Spleen (tissue), 13 donors: Measurements from ENCODE around the gene RPE65. TPM values are rescaled to one million over a fixed set of nuclear protein-coding genes. Genes with fewer than 3 reads are reported as not detected.
A peak's percentile ranks its signal among the peaks of the same experiment; 100 is the strongest.

Source experiments
- DNase-seq: peaks from one replicate; pipeline ENCODE4 v3.0.0-alpha.2; 2020
- H3K27ac ChIP-seq, 8 donors: fragments of 200-600 bp; sonication (generic) in 7 of 8; 1 replicate in 4 of 8; 2 replicates in 4 of 8; pipeline versions ENCODE4 v1.5.0 to v1.8.0; 2016 to 2021; ENCODE audit warnings: inconsistent platforms in 4 of 8, mild to moderate bottlenecking in 4 of 8, moderate library complexity in 1 of 8
- H3K27me3 ChIP-seq, 7 donors: fragments of 200-600 bp; sonication (generic) in 6 of 7; replicated peaks in 1 of 7; 1 replicate in 4 of 7; 2 replicates in 3 of 7; pipeline versions ENCODE4 v1.5.0 to v1.8.0; 2016 to 2021; ENCODE audit warnings: inconsistent platforms in 3 of 7, mild to moderate bottlenecking in 1 of 7
- H3K36me3 ChIP-seq, 6 donors: fragments of 200-600 bp; sonication (generic) in 5 of 6; 1 replicate in 4 of 6; 2 replicates in 2 of 6; pipeline versions ENCODE4 v1.5.0 to v1.8.0; 2016 to 2021; ENCODE audit warnings: inconsistent platforms in 2 of 6
- H3K4me1 ChIP-seq, 6 donors: fragments of 200-600 bp; sonication (generic) in 5 of 6; 1 replicate in 3 of 6; 2 replicates in 3 of 6; pipeline versions ENCODE4 v1.5.0 to v1.8.0; 2016 to 2021; ENCODE audit warnings: inconsistent platforms in 3 of 6
- H3K4me3 ChIP-seq, 8 donors: fragments of 200-600 bp; sonication (generic) in 7 of 8; 1 replicate in 4 of 8; 2 replicates in 4 of 8; pipeline versions ENCODE4 v1.5.0 to v1.8.0; 2016 to 2021; ENCODE audit warnings: inconsistent platforms in 4 of 8, mild to moderate bottlenecking in 4 of 8, moderate library complexity in 2 of 8
- H3K9me3 ChIP-seq, 8 donors: fragments of 200-600 bp; sonication (generic) in 7 of 8; 1 replicate in 4 of 8; 2 replicates in 4 of 8; pipeline versions ENCODE4 v1.5.0 to v1.8.0; 2016 to 2021; ENCODE audit warnings: inconsistent platforms in 4 of 8
- POLR2A ChIP-seq, 3 donors: fragments of 450-650 bp; IDR thresholded peaks; one replicate each; pipeline ENCODE4 v1.5.1; 2017; ENCODE audit warnings: antibody characterized with exemption in 3 of 3, mild to moderate bottlenecking in 1 of 3
- POLR2AphosphoS5 ChIP-seq, 3 donors: sonication (generic); formaldehyde crosslinking; IDR thresholded peaks; one replicate each; pipeline ENCODE4 v1.5.1; 2017; ENCODE audit warnings: antibody characterized with exemption in 3 of 3
- WGBS, 5 donors: extraction: QIAGEN DNeasy Blood & Tissue Kit in 3 of 5; methylation state at CpG; one replicate each; pipeline versions ENCODE4 v1.1.5 to v1.1.7; 2013 to 2018; 5-methylcytosine and 5-hydroxymethylcytosine counted together
- intact Hi-C: fragments of 100-400 bp; cut with DNase I; formaldehyde crosslinking; loops from one replicate; pipeline ENCODE4 v1.15.0; 2023; ENCODE audit warnings: low total_unique reads
- long read RNA-seq, 2 donors: transcript quantifications; one replicate each; lab custom pipeline, GENCODE V29; 2026
- polyA plus RNA-seq, 3 donors: library from polyadenylated mRNA; stranded (reverse); fragments of 200-250 nt; gene quantifications; one replicate each; pipeline ENCODE4 v1.2.1, GENCODE V29; 2013
- total RNA-seq, 7 donors: library from RNA; depleted of rRNA in 3 of 7; stranded (reverse); fragments of >200 nt in 3 of 7; fragmentation: NEBNext Ultra II Directional in 4 of 7; extraction: Animal tissue kit (Norgen Biotek cat#: 25700) in 4 of 7; gene quantifications; one replicate each; pipeline versions ENCODE4 v1.1.0 to v1.2.1, GENCODE V29; 2016 to 2021
- TF ChIP-seq, protein P1 (sequence below), 11 experiments: fragments of 200-600 bp in 7 of 11; fragments of 450-650 bp in 4 of 11; sonication (generic) in 4 of 11; IDR thresholded peaks in 8 of 11; conservative IDR thresholded peaks in 3 of 11; 1 replicate in 7 of 11; 2 replicates in 4 of 11; pipeline versions ENCODE4 v1.4.0 to v1.8.0; 2016 to 2021; ENCODE audit warnings: antibody characterized with exemption in 11 of 11, inconsistent platforms in 4 of 11, mild to moderate bottlenecking in 1 of 11
- donor health status: healthy with polysubstance abuse.
- donor health status: DM: no; HTN: no; CAD: no; lungs with moderate emphysema.
- donor health status: DM: no; HTN: no; CAD: no.
- donor health status: Bipolar disorder and iron deficiency.
- donor health status: healthy.
- donor health status: DM: no; HTN: no; CAD: no.
- donor health status: DM: yes; HTN: yes; CAD: no.

Gene RPE65
- under 1 TPM in 2 of 7 donors, not detected in 5; 0.10 to 0.40 TPM for total RNA-seq
- under 1 TPM in 1 of 3 donors, not detected in 2; 0.08 TPM for polyA plus RNA-seq
- long read RNA-seq, donor 1: 0 reads
- long read RNA-seq, donor 2: 0 reads

DNA sequence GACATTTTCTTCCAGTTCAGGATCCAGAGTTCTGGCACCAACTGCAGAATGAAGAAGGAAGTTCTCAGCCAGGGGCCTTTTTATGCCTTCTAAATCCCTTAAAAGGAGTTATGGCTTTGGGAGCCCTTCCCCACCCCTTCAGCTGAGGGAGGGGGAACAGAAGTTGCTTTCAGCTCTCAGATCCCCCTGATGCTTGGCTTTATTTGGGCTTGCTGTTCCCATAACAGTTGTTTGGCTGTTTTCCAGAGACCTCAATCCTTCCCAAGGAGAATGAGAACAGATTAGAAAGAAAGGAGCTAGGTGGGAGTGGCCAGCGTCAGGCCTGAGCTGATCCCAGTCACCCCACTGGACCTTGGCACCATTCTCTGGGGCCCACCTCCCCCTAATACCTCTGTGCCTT, at the start of gene RPE65:
TSS of gene RPE65 (minus strand) at position 54 of the 400 bp plus-strand sequence. CDS start at position 5, 49 bp downstream.
- H3K27me3 ChIP-seq: no peaks in the 10 kb centered on the region
- TF ChIP-seq, protein P1, sequence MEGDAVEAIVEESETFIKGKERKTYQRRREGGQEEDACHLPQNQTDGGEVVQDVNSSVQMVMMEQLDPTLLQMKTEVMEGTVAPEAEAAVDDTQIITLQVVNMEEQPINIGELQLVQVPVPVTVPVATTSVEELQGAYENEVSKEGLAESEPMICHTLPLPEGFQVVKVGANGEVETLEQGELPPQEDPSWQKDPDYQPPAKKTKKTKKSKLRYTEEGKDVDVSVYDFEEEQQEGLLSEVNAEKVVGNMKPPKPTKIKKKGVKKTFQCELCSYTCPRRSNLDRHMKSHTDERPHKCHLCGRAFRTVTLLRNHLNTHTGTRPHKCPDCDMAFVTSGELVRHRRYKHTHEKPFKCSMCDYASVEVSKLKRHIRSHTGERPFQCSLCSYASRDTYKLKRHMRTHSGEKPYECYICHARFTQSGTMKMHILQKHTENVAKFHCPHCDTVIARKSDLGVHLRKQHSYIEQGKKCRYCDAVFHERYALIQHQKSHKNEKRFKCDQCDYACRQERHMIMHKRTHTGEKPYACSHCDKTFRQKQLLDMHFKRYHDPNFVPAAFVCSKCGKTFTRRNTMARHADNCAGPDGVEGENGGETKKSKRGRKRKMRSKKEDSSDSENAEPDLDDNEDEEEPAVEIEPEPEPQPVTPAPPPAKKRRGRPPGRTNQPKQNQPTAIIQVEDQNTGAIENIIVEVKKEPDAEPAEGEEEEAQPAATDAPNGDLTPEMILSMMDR (IDR thresholded peaks at IDR 0.05 in 8 of 11, conservative IDR thresholded peaks at IDR 0.05 in 3 of 11): no peak
- TF ChIP-seq POLR2A (IDR thresholded peaks at IDR 0.05) (no peak), POLR2AphosphoS5 (IDR thresholded peaks at IDR 0.05) (no peak)
- DNase-seq: no peak
- H3K4me3 ChIP-seq: no peak within 1 kb of the TSS
- no peak within 1 kb of the TSS for H3K27ac ChIP-seq
- WGBS, 5 donors: 74 to 89% (median 75%) methylated on average over 1 of the region's 1 CpG
- intact Hi-C loops: no loop called here
- H3K36me3 ChIP-seq: no peaks in the 10 kb centered on the region
- H3K4me1 ChIP-seq: peaks cover 0 to 4% (median 0%) of the 10 kb centered on the region in 6 donors
- H3K9me3 ChIP-seq: no peaks in the 10 kb centered on the region

DNA sequence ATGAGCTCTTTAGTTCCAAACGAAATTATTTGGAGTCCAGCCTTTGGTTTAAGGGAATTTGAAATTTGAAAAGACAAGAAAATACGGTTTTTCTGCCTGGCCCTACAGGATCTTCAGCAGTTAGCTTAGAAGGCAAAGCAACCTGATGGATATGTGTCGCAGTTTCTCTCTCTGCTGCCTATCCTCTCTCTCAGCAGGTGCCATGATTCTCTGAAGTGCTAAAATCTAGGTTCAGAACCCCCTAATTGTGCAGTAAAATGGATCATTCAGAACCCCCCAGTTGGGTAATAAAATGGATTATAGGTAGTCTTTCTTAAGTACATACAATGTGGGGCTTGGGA, 47.6 kb upstream of the RPE65 start:
- WGBS, 5 donors: 5 to 16% (median 7%) methylated on average over 2 to 3 of the region's 3 CpGs
- peaks cover 0 to 30% (median 20%) of the 10 kb centered on the region in 6 donors for H3K4me1 ChIP-seq
- no peak for DNase-seq
- H3K27ac ChIP-seq: peak overlapping the region in 3 of 8 donors; percentile 6 to 53 (median 43)
- TF ChIP-seq, protein P1 (IDR thresholded peaks at IDR 0.05 in 8 of 11, conservative IDR thresholded peaks at IDR 0.05 in 3 of 11): no peak
- TF ChIP-seq POLR2AphosphoS5 (IDR thresholded peaks at IDR 0.05) (no peak), POLR2A (IDR thresholded peaks at IDR 0.05) (no peak)
- H3K4me3 ChIP-seq: peak overlapping the region; percentile 54 to 79 (median 64)
- no peaks in the 10 kb centered on the region for H3K36me3 ChIP-seq
- intact Hi-C loops: no loop called here
- peaks cover 0 to 16% (median 0%) of the 10 kb centered on the region in 7 donors for H3K27me3 ChIP-seq
- H3K9me3 ChIP-seq: peaks cover 0 to 4% (median 0%) of the 10 kb centered on the region in 8 donors

DNA sequence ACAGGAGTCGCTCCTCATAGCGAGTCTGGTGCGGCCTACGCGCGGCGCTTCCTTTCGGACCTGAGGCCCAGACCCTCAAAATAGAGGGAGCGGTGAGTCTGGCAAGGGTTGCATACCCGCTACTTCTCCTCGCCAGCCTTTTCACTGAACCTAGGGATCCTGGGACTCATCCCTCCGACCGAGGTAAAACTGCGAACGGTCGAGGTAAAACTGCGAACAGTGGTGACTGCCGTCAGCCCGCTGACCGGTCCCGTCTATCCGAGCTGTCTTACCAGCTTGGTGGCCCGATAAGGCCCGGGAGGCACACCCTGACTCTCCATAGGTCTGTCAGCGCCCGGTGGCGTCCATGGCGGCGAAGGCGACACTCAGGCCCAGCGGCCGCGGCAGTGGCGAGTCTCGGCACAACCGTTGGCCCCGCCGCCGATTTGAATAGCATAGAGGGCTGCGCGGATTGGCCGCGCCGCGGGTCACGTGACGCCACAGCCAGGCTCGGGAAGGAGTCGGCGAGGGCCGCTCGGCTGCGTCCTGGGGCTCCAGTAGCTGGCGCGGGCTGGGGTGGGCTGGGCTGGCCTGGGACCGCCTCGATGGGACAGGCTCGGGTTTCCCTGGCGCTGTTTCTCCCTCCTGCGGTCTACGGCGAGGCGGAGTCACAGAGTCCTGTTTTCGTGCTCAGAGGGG, 47.1 kb upstream of the RPE65 start, which contains the start of gene DEPDC1:
TSS of gene DEPDC1 (minus strand) at position 403 of the 678 bp plus-strand sequence. CDS start at position 320, 83 bp downstream.
- Histone ChIP-seq H3K9me3 (no peaks in the 10 kb centered on the region), H3K27me3 (peaks cover 0 to 16% (median 0%) of the 10 kb centered on the region in 7 donors), H3K4me1 (peaks cover 0 to 30% (median 20%) of the 10 kb centered on the region in 6 donors), H3K27ac (peak within 1 kb of the TSS in 3 of 8 donors; percentile 6 to 53 (median 43)), H3K36me3 (no peaks in the 10 kb centered on the region), H3K4me3 (peak within 1 kb of the TSS; percentile 54 to 79 (median 64))
- TF ChIP-seq POLR2AphosphoS5 (IDR thresholded peaks at IDR 0.05) (peak in 2 of 3 donors; percentile 60 to 75), POLR2A (IDR thresholded peaks at IDR 0.05) (no peak)
- TF ChIP-seq, protein P1 (IDR thresholded peaks at IDR 0.05 in 8 of 11, conservative IDR thresholded peaks at IDR 0.05 in 3 of 11): peak in 2 of 11 experiments; percentile 9 to 19
- peak; percentile 97 for DNase-seq
- intact Hi-C loops: no loop called here
- WGBS, 5 donors: 0 to 3% (median 0%) methylated on average over 20 to 64 of the region's 64 CpGs
